Right lobe of liver (tissue), 4 donors: ENCODE data around the gene BTBD3.

Source experiments
- POLR2A ChIP-seq: fragments of 450-650 bp; IDR thresholded peaks from one replicate; pipeline ENCODE4 v1.6.1; 2017; ENCODE audit warnings: antibody characterized with exemption, mild to moderate bottlenecking
- TF ChIP-seq, protein P1 (sequence below), 4 donors: fragments of 200-600 bp in 3 of 4; fragments of 450-650 bp in 1 of 4; IDR thresholded peaks; one replicate each; pipeline versions ENCODE4 v1.5.1 to v1.8.0; 2016 to 2022; ENCODE audit warnings: antibody characterized with exemption in 4 of 4, mild to moderate bottlenecking in 2 of 4
- donor health status: DM: no; HTN: no; CAD: no.
- donor health status: DM: no; HTN: no; CAD: no.
- donor health status: DM: no; HTN: yes; CAD: no.

GRCh38 chr20:11907621-11908020 lies 10.1 kb upstream of the BTBD3 start:
- TF ChIP-seq, protein P1, sequence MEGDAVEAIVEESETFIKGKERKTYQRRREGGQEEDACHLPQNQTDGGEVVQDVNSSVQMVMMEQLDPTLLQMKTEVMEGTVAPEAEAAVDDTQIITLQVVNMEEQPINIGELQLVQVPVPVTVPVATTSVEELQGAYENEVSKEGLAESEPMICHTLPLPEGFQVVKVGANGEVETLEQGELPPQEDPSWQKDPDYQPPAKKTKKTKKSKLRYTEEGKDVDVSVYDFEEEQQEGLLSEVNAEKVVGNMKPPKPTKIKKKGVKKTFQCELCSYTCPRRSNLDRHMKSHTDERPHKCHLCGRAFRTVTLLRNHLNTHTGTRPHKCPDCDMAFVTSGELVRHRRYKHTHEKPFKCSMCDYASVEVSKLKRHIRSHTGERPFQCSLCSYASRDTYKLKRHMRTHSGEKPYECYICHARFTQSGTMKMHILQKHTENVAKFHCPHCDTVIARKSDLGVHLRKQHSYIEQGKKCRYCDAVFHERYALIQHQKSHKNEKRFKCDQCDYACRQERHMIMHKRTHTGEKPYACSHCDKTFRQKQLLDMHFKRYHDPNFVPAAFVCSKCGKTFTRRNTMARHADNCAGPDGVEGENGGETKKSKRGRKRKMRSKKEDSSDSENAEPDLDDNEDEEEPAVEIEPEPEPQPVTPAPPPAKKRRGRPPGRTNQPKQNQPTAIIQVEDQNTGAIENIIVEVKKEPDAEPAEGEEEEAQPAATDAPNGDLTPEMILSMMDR (IDR thresholded peaks at IDR 0.05) = no peak
- TF ChIP-seq POLR2A = no peak
